ENCODE results near the gene SLC25A34.

Gene SLC25A34

DNA sequence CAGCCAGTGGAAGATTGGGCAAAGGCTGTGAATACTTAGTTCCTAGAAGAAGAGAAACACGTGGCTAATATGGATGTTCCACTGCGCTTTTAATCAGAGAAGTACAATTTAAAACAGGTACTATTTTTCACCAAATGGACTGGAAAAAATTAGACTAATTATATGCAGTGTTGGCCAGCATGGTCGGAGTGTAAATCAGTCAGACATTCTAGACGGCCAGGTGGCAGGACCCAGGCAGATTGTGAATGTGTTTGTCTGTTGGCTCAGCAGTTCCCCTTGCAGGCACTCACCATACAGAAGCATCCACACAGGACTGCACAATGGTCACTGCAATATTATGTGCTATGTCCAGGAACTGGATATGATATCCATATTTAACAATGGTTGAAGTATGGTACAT lies 23.9 kb upstream of the SLC25A34 start:
- in situ Hi-C loops (cut with HindIII; ENCODE audit: low sequenced_read_pairs) = no loop called here

- in situ Hi-C loops (cut with HindIII; ENCODE audit: low sequenced_read_pairs) = no loop called here
Measured at GRCh38 chr1:15714406-15715136, 21.5 kb upstream of the SLC25A34 start.

DNA sequence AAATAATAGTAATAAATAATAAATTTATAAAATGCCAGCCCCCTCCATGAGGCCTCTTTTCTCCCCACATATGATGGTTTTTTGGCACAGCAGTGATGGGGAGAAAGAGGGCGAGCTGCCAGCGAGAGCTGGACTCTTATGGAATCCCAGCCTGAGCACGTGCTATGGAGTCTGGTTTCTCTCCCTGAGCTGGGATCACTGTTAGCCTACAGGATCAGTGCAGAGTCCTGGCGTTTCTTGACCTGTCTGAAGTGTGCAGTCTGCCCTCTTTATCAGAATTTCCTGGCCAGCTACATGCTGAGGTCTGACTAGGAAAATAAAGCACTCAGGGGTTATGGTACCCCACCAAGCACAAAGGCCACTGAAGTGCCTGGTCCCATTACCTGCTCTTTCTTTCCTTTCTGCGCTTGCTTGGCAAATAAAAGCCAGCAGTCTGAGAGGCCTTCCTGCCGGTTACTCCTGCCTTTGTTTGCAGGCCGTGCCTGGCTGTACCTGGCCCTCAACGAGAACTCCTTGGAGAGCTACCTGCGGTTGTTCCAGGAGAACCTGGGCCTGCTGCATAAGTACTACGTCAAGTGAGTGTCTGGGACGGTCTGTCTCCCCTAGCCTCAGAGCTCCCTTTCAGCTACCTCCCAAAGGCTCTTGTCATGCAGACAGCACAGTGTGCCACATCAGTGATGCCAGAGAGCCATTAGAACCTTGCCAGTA lies 18.5 kb upstream of the SLC25A34 start:
- in situ Hi-C loops (cut with HindIII; ENCODE audit: low sequenced_read_pairs) = no loop called here

GRCh38 chr1:15718199-15718601 lies 17.9 kb upstream of the SLC25A34 start:
- in situ Hi-C loops (cut with HindIII; ENCODE audit: low sequenced_read_pairs) = no loop called here

DNA sequence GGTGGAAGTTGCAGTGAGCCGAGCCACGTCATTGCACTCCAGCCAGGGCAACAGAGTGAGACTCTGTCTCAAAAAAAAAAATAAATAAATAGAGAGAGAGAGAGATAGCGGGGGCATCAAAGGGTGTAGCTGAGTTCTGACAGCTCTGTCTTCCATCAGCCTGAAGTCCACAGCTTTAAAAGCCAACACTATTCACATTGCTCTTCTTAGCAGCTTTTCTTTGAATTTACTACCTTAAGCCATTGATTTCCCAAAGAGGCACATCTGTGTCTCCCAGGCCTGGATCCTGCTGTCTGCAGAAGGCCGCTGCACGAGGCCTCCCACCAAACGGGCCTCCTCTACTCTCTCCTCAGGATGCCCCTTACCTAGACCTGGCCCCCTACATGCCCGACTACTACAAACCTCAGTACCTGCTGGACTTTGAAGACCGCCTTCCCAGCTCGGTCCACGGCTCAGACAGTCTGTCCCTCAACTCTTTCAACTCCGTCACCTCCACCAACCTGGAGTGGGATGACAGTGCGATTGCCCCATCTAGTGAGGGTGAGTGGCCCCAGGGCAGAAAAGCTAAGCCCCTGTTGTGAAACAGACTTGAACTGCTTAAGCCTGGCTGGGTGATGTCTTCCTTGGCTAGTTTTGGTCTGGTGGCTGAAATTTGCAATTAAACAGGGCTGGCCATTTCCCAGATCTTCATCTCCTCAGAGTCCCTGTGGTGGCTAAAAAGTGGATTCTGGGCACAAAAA lies 16.5 kb upstream of the SLC25A34 start:
- in situ Hi-C loops (cut with HindIII; ENCODE audit: low sequenced_read_pairs) = no loop called here

DNA sequence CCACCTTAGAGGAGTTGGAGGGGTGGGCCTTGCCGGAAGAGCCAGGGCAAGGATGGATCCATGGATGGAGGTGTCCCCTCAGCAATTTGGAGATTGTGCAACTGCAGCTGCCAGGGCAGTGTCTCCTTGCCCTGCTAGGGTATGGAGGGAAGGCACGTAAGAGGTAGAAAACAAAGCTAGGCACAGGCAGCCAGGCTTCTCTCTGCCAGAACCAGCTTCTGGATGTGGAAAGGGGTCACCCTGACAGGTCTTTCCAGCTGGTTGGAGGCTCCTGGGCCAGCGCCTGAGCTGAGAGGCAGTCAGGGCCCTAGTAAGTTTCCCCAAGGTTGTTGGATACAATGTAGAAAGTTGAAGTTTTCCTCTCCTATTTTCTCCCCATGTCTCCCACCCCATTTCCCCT lies 15.2 kb upstream of the SLC25A34 start:
- in situ Hi-C loops (cut with HindIII; ENCODE audit: low sequenced_read_pairs) = no loop called here

GRCh38 chr1:15722411-15722810 lies 13.6 kb upstream of the SLC25A34 start:
- in situ Hi-C loops (cut with HindIII; ENCODE audit: low sequenced_read_pairs) = no loop called here

DNA sequence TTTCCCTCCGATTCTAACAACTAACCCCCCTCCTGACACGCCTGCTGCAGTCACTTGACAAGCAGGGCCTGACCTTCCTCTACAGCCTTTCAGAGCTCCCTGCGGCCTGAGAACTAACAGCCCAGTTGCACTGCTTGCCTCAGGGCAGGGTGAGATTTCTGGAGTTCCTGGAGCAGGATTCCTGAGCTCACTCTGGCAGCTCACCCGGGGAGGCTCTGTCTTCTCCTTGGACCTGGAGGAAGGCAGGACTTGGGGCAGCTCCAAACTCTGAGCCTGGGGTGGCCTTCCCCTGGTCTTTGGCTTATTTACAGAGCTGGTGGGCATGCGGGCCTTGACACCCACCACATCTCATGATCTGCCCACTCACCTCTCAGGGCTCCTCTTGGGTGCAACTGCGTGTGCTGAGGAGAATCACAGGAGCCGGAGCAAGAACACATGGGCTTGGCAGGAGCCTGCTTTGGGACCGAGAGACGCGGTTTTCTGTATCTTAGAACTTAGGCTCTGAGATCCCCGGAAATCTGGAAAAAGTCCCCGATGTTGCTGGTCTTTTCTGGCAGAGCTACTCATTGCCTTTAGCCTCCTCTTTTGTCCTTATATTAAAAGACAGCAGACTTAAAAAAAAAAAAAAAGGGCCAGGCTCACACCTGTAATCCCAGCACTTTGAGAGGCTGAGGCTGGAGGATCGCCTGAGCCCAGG lies 13.1 kb upstream of the SLC25A34 start:
- in situ Hi-C loops (cut with HindIII; ENCODE audit: low sequenced_read_pairs) = no loop called here

- in situ Hi-C loops (cut with HindIII; ENCODE audit: low sequenced_read_pairs) = no loop called here
Measured at GRCh38 chr1:15723631-15724246, 12.3 kb upstream of the SLC25A34 start.

GRCh38 chr1:15724949-15725880 lies 10.8 kb upstream of the SLC25A34 start:
- in situ Hi-C loops (cut with HindIII; ENCODE audit: low sequenced_read_pairs) = no loop called here

- in situ Hi-C loops (cut with HindIII; ENCODE audit: low sequenced_read_pairs) = no loop called here
Measured at GRCh38 chr1:15726508-15726907, 9.6 kb upstream of the SLC25A34 start.

GRCh38 chr1:15727021-15727420 lies 9.0 kb upstream of the SLC25A34 start:
- in situ Hi-C loops (cut with HindIII; ENCODE audit: low sequenced_read_pairs) = no loop called here

DNA sequence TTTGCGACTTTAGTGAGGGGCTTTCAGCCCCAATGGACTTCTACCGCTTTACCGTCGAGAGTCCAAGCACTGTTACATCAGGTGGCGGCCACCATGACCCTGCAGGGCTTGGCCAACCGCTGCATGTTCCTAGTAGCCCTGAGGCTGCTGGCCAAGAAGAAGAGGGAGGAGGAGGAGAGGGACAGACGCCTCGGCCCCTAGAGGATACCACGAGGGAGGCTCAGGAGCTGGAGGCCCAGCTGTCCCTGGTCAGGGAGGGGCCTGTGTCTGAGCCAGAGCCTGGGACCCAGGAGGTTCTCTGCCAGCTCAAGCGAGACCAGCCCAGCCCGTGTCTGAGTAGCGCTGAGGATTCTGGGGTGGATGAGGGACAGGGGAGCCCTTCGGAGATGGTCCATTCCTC lies 8.6 kb upstream of the SLC25A34 start:
- in situ Hi-C loops (cut with HindIII; ENCODE audit: low sequenced_read_pairs) = no loop called here

DNA sequence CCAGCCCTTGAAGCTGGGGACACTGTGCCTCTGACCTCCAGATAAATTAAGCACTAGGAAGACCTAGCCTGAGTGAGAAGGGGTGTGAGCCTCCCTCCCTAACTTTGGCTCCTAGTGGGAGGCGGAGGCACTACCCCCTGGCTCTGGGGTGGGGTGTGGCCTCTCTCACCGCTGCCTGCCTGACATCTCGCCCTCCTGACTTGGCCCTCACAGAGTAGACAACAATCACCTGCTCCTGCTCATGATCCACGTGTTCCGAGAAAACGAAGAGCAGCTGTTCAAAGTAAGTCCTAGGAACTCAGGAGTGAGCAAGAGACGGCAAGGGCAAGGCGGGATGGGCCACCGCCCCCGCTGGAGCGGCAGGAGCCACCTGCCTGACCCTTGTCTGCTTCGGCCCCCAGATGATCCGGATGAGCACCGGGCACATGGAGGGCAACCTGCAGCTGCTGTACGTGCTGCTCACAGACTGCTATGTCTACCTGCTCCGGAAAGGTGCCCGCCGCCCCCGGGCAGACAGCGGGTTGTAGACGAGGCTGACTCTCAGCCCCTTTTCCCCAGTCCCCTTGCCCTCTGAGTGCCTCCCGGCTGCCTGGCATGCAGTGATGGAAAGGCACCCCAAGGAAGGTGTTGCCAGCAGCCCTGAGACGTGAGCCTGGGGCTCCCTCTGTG lies 8.1 kb upstream of the SLC25A34 start:
- in situ Hi-C loops (cut with HindIII; ENCODE audit: low sequenced_read_pairs) = no loop called here

- in situ Hi-C loops (cut with HindIII; ENCODE audit: low sequenced_read_pairs) = no loop called here
Measured at GRCh38 chr1:15728937-15729657, 7.0 kb upstream of the SLC25A34 start.

GRCh38 chr1:15730423-15730822 lies 5.6 kb upstream of the SLC25A34 start:
- in situ Hi-C loops (cut with HindIII; ENCODE audit: low sequenced_read_pairs) = no loop called here

DNA sequence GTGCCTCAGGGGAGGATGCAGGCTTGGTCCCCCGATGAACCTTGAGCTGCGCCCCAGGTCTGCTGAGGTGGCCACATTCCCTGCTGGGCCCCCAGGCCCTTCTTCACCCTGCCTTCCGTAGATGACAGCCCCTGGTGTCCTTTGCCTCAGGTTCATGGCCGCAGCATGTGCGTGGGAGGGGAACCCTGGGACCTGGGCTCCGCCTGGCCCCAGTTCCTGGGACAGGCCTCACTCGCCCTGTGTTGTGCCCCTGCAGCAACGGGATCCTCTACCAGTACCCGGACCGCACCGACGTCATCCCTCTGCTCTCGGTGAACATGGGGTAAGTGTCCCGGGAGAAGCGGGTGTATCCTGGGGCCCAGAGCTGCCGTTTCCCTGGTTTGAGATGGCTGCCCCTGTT lies 5.1 kb upstream of the SLC25A34 start:
- in situ Hi-C loops (cut with HindIII; ENCODE audit: low sequenced_read_pairs) = no loop called here

Data from DLD1 (cell line).